NCI-H2107 treated with DMSO at 0.1 percent for 48 hours (cell line): ENCODE measurements around the gene FAM20C.
"Not testable (repeated sequence)": the region's sequence is repeated elsewhere in the genome, so short reads cannot be mapped to it uniquely, and the experiment has no call there.

Experiments
- DNase-seq: peaks from one replicate; lab custom pipeline; 2025; ENCODE audit not compliant: unreplicated experiment; lab: John Stamatoyannopoulos, UW

The FAM20C gene

GRCh38 chr7:255038-255435 is 62.7 kb downstream of the FAM20C start:
- no peak for DNase-seq

- no peak for DNase-seq
Observed at GRCh38 chr7:255721-256361, 63.5 kb downstream of the FAM20C start.

GRCh38 chr7:256461-256940 is 64.1 kb downstream of the FAM20C start:
- no peak for DNase-seq

DNA sequence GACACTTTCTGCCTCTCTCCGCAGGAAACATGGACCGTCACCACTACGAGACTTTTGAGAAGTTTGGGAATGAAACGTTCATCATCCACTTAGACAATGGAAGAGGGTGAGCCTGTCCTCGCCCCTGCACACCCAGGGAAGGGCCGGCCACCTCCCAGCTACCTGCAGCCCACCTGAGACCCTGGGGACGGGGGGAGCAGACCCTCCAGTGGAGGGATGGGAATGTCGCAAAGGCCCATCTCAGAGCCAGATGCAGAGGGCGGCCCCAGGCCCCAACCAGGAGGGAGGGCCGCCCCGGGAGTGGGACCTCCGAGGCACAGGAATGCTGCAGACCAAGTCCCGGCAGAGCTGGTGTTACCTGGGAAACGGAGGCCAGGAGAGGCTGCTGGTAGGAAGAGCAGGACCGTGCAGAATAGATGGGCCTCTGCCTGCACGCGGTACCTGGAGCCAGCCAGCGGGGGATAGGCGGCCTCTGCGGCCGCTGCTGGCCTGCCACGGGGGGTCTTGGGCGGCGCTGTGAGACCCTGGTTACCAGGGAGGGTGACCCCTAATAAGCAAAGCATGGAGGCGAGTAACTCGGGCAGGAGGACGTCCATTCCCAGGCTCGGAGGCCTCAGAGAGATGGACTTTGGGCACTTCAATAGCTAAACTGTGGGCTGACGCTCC is 64.7 kb downstream of the FAM20C start:
- DNase-seq: no peak

- DNase-seq: no peak
Observed at GRCh38 chr7:257647-257992, 65.2 kb downstream of the FAM20C start.

DNA sequence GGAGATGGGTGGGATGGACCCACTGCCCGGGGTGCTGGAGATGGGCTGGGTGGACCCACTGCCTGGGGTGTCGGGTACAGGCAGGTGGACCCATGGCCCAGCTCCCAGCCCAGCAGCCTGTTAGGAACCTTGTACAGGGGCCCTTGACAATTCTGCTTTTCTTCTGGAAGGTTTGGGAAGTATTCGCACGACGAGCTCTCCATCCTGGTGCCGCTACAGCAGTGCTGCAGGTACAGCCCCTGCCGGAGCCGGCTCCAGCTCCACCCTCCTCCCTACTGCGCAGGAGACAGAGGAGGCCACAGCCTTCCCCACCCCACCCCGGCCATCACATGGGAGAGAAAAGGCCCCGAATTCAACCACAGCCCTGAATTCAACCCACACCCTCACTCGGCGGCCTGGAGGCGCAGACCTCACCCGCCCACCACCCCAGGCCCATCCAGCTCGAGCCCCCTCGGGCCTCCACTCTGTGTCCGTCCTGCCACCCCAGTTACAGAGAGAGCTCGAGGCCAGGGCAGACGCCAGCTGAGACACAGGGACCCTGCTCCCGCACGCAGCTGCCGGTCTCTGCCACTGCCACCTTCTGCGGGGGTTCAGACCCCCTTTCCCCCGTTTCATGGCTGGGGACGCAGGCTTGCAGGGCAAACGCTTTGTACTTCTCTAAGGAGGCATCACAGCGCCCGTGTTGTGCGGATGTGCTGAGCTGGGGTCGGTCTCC is 66.3 kb downstream of the FAM20C start:
- DNase-seq: no peak

DNA sequence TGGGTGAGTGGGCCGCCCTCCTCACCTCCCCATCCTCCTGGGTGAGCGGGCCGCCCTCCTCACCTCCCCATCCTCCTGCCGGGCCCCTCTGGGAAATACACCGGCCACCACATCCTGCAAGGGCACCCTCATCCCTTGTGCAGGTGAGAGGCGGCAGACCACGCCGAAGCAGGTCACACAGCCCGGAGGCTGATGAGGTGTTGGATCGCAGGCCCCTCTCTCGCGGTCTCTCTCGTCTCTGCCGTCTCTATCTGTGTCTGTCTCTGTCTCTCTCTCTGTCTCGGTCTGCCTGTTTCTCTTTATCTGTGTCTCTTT is 66.8 kb downstream of the FAM20C start:
- DNase-seq: no peak

DNA sequence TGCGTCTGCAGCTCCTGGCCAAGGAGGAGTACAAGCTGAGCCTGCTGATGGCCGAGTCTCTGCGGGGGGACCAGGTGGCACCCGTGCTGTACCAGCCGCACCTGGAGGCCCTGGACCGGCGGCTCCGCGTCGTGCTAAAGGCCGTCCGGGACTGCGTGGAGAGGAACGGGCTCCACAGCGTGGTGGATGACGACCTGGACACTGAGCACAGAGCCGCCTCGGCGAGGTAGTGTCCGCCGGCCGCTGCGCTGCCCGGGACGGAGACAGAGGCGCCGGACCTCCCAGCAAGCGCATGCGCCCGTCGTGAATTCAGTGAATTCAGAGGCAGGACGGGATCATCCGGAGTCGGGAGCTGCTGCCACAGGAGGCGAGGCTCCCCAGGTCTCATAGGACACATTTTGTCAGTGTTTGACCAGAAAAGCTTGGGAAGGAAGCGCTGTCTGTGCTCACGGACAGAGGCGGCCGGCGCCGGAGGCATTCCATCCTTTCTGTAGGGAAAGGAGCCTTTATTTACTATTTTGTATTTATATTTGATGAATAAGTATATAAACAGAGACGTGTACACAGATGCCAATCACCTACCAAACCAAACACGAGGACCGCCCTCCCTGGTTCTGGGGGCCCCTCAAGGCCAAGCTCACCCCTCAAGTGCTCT is 67.5 kb downstream of the FAM20C start:
- no peak for DNase-seq

- no peak for DNase-seq
Observed at GRCh38 chr7:260441-261281, 68.3 kb downstream of the FAM20C start.

GRCh38 chr7:261341-262250 is 69.2 kb downstream of the FAM20C start:
- DNase-seq: no peak

GRCh38 chr7:262251-262572 is 69.8 kb downstream of the FAM20C start:
- DNase-seq: no peak

GRCh38 chr7:262631-263311 is 70.4 kb downstream of the FAM20C start:
- DNase-seq: not testable (repeated sequence)

- DNase-seq: not testable (repeated sequence)
Observed at GRCh38 chr7:263483-264351, 71.3 kb downstream of the FAM20C start.

DNA sequence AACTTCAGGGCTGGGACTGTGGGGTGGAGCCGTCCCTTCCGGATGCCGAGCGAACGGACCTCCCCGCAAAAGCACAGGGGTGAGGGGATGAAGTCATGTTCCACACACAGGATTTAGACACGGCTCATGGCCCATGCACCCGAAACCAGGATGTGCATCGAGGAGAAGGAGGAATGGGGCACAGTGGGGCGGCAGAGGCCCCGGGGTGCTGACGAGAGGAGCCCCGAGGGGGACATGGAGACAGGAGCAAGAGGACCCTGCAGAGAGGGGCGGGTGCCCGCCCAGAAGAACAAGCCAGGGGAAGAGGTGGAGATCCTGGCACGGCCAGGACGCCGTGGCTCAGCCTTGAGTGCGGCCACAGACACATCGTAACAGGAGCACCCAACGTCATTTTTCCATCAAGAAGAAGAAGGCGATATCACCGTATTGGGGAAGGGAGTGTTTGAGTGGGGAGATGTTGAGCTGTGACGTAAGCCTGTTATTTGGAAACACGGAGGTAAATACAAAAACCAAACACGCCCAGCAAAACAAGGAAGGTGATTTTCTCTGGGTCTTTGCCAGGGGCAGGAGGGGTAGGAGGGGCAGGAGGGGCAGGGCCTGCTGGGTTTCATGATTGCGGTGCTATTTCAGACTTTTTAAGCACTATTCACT is 72.3 kb downstream of the FAM20C start:
- DNase-seq: peak; percentile 35

DNA sequence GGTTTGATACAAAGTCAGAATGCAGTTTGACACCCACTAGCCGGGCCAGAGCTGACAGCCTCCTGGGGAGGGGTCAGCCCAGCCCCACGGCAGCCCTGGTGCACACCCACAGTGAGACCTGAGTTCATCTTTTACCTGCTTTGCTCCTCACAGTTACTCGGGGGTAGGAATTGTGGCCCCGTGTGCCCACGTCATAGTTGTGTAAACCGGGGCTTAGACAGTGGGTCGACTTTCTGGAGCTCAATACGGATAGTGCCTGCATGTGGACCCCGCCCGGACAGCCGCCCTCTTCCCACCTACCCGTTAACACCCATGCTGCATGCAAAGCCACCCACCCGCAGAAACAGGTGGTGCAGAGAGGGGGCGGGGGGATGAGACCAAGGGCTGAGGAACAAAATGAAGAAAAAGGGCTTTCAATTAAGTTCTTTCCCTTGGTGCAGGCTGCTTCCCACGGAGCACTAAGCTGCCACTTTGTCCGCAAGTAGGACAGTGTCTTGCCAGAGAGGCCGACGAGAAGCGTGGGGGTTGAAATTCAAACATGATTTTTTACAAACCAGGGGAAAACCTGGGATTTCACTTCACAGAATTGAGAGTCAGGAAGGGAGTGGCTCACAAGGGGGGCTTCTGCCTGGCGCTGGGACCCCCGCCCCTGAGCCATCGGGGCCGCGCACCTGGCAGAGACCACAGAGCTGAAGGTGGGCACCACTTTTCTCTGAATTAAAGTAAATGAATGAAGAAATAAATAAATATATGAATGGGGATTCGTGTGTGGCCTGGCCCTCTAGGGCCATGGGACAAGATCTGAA is 73.0 kb downstream of the FAM20C start:
- DNase-seq: no peak

- DNase-seq: no peak
Observed at GRCh38 chr7:265998-266850, 73.9 kb downstream of the FAM20C start.
